HG03439 (cell line): ENCODE data around the gene PTGR2.
"Not testable (repeated sequence)": the region's sequence is repeated elsewhere in the genome, so short reads cannot be mapped to it uniquely, and the experiment has no call there.

Source experiments
- ATAC-seq: cut with Tn5 transposase; IDR thresholded peaks from one replicate; pipeline ENCODE4 v1.9.1; 2021; ENCODE audit warnings: mild to moderate bottlenecking, moderate library complexity; ENCODE audit not compliant: unreplicated experiment

Gene PTGR2

DNA sequence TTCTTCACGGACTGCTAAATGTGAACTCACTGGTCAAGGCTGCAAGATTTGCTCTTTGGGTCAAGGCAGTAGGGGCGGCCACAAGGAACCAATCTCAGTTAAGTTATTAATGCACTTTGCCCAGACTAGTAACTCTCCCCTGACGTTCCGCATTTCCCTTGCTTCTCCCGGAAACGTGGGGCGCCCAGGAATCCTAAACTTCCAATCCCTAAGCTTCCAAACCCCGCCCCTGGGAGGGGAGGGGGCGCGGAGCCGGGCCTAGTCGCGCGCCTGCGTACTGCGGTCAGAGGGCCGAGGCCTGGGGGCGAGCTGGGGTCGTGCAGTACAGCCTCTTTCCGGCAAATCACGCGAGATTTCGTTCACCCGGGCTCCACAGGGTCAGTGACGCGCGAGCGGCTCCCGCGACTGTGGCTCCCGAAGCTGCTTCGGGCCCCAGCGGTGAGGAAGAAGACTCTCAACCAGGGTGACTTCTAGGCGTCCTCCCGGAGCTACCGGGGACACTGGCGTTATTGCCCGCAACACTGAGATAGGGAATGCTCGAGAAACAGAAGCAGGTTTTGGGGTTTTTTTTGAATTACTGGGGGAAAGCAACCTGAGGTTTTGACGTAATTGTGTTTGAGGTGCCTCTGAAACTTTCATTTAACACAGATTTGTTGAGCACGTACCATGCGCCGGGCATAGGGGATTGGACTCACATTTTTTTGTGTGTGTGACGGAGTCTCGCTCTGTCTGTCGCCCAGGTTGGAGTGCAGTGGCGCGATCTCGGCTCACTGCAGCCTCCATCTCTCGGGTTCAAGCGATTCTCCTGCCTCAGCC lies at the start of gene PTGR2:
PTGR2 (plus strand) TSS at position 265 of the 816 bp plus-strand sequence. CDS start 7,032 bp downstream, outside the sequence.
- peak; percentile 92 for ATAC-seq

DNA sequence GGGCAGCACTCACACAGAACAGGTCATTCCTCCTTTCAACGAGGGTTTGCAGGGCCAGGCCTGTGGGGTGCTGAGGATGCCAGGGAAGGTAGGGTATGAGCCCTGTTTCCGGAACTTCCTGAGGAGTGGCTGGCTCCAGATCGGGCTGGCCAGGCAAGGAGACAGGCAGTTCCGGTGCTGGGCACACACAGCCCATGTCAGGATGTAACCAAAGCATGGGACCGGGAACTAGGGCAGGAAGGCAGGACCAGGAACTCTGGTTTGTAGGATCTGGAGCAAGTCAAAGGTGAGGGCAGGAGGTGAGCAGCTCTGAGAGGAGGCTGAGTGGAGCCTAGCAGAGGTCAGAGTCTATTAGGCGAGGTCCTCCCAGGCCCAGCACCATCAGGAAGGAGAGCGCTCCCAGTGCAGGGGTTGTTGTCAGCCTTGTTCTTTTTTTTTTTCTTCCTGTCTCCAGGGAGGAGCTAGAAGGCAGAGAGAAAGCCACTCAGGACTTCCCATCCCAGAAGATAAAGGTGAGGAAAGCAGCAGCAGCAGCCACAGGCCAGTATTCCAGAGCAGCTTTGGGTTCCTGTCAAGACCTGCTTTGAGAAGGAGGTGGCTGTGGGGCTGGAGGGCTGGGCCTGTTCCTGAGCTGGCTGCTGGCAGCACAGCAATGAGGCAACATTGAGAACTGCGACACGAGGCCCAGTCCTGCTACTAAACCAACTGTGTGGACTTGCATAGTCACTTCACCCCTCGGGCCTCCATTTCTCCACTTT lies 49.0 kb upstream of the PTGR2 start:
- ATAC-seq = no peak

DNA sequence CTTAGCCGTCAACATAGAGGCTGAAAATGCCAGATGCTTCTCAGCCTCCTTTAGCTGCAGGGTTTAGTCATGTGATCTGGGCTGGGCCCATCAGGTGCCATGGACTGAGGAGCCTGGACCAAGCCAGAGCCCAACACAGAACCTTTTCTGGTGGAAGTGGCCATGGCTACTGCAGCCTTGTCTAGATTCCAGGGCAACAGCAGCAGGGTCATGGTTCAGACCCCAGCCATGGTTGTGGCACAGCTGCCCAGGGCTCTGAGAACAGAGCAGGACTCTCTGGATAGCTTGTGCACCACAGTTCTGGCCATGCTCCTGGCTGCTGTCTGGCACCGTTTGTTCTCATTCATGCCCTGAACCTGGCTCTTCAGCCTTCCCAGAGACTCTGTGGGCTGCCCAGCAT lies 47.0 kb upstream of the PTGR2 start:
- no peak for ATAC-seq

DNA sequence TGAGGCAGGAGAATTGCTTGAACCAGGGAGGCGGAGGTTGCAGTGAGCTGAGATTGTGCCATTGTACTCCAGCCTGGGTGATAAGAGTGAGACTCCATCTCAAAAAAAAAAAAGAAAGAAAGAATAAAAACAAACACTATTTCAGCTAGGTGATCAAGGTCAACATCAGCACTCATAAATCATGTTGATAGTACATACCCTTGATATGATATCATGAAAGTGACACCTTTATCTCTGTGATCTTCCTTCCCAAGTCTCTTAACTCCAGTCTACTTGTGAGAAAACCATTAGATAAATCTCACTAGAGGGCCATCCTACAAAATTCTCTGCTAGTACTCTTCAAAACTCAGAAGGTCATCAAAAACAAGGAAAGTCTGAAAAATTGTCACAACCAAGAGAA lies 44.2 kb upstream of the PTGR2 start:
- no peak for ATAC-seq

DNA sequence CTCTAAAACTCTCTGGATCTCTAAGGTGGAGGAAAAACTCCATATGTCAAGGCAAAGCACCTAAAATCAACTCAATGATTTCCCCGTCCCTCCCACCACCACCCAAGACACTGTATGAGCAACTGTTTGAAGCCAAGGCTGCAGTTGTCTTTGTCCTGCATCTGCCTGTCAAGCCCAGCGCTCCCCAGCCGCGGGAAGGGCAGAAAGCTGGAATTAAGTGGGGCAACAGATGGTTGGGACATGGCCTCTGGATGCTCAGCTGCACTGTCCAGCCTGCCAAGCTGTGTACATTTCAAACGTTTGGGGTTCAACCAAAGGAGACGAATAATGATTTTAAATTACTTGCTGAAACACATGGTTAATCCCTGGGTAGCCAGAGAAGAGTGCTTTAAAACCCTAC lies 42.2 kb upstream of the PTGR2 start:
- ATAC-seq = no peak

DNA sequence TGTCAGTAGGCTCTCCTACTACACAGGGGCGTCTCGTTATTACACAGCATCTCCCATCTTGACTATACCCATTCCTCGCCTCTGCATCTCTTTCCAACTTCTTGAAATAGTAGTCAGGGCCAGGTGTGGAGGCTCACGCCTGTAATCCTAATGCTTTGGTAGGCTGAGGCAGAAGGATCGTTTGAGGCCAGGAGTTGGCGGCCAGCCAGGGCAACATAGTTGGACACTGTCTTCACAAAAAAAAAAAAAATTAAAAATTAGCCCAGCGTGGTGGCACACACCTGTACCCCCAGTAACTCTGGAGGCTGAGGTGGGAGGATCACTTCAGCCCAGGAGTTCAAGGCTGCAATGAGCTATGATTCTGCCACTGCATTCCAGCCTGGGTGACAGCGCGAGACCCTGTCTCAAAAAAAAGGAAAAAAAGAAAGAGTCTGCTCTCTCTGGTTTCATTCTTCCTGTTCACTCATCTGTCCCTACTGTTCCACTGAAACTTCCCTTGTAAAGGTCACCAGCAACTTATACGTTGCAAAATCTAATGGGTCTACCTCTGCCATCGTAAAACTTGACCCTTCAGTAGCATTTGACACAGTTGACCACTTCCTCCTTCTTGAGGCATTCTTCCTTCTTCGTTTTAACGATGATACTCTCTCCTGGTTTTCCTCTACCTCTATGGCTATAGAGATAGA lies 41.0 kb upstream of the PTGR2 start:
- no peak for ATAC-seq

DNA sequence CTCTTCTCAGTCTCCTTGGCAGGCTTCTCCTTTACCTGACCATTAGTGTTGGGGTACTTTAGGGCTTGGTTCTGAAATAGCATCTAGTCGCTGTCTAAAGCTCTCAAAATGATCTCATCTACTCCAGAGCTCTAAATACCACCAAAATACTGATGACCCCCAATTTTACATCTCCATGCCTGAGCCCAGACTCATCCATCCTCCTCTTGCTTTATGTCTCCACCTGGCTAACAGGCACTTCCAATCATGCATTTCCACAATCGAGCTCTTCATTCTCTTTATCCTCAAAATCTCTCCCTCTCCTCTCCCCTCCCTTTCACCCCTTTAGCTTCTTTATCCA lies 40.5 kb upstream of the PTGR2 start:
- no peak for ATAC-seq

DNA sequence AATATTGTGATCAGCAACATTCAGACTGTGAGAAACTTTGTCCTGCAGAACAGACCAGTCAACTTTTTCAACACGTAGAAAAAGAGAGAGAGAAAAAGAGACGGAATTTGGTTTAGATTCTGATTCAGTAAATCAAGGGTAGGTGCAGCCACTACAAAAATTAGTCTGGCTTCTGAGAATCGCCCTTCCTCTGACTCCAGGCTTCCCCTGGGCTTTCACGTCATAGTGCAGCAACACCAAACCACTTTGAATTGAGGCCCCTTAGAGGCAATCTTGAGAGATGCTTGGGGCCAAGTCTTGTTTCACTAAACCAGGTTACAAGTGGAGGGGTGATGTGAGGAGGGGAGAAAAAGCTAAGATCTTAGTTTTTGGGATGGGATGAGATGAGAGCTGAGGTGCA lies 37.5 kb upstream of the PTGR2 start:
- ATAC-seq = no peak

DNA sequence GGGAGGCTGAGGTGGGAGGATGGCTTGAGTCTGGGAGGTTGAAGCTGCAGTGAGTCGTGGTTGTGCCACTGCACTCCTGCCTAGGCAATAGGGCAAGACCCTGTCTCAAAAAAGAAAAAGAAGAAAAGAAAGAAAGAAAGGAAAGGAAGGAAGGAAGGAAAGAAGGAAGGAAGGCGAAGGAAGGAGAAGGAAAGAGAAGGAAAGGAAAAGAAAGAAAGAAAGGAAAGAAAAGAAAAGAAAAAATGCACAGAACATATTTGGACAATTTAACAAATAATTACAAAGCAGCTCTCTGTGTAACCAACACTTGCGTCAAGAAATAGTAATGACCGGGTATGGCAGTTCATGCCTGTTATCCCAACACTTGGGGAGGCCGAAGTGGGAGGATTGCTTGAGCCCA lies 35.8 kb upstream of the PTGR2 start:
- ATAC-seq = no peak

DNA sequence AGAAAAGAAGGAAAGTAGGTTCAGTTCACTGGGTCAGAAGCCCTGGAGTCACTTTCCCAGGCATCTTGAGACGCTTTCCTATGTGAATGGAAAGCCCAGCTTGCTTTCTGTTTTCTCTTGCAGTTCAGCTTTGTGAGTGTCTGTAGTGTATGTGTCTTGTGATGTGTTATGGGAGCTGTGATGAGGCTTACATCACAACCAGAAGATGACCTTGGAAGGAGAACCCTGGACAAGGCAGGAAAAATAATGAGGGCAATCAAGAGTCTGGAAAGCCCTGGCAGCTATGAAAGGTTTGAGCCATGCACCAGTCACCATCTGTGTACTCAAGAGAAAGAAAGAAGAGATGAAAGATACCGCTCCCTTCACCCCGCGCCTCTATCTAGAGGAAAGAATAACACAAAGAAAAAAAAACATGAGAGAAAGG lies 35.2 kb upstream of the PTGR2 start:
- no peak for ATAC-seq

DNA sequence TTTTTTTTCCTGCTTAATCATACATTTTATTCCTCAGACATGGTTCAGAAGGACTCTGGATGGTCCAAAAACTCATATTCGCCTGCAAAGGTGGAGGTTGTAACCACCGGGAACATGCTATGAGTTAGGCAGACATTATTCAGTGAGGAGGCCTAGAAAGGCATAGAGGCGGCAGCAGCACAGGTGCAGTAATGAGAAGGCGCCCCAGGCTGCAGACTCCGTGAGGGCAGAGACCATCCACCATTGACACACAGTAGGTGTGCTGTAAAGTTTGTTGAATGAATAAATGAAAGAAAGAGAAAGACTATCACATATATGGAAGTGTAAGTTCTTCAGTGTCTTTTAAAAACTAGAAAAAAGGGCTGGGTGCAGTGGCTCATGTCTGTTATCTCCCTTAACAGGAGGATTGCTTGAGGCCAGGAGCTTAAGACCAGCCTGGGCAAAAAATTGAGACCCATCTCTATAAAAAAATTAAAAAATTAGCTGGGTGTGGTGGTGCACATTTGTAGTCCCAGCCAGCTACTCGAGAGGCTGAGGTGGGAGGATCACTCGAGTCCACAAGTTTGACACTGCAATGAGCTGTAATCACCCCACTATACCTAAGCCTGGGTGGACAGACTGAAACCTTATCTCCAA lies 34.5 kb upstream of the PTGR2 start:
- no peak for ATAC-seq

DNA sequence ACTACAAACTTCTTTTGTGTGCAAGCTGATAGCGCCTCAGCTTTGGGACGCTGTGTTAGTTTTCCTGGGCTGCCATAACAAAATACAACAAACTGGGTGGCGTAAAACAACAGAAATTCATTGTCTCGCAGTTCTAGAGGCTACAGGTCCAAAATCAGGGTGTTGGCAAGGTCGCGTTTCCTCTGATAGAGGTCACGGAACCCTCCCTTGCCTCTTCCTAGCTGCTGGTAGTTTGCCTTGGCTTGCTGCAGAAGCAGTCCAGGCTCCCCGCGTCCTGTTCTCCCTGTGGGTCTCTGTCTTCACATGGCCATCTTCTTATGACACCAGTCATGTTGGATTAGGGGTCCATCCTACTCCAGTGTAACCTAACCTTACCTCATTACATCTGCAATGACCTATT lies 32.8 kb upstream of the PTGR2 start:
- no peak for ATAC-seq

DNA sequence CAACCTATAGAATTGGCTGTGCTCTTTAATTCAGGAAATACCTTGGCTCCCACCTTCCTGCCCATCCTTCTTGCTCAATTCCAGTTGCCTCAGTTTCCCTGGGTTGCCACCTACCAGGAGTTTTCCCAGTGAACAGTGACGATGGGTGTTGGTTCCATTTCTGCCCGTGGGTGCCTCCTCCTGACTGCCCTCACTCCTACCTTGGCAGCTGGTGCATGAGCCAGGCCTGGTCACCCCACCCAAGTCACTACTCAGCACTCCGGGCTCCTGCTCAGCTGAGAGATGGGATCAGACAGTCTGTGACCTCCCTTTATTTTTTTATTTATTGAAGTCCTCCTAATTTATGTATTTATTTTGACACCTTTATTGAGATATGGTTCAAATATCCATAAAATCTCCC lies 31.0 kb upstream of the PTGR2 start:
- no peak for ATAC-seq

DNA sequence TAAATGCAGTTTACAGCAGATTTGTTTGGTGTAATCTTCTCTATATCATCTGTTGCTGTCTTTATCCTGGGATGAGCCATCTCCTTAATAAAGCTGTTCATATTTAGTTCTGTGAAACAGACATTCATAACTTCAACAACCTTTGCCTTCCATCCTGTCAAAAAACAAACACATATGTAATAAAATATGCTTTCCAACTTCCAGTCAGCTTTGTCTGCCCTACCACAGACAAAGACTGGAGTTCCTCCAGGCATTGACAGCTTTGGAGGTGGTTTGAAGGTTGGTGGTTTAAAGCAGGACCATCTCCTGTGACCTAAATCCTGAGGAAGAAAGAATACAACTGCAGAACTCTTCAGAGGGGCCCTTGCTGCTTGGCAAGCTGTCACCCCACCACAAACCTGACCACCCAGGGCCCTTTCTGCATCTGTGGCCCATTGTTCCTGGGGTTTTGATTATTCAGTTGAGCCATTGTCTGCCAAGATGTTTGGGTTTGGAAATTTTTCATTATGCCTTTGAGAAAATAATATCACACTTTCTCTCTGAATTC lies 28.2 kb upstream of the PTGR2 start:
- no peak for ATAC-seq

DNA sequence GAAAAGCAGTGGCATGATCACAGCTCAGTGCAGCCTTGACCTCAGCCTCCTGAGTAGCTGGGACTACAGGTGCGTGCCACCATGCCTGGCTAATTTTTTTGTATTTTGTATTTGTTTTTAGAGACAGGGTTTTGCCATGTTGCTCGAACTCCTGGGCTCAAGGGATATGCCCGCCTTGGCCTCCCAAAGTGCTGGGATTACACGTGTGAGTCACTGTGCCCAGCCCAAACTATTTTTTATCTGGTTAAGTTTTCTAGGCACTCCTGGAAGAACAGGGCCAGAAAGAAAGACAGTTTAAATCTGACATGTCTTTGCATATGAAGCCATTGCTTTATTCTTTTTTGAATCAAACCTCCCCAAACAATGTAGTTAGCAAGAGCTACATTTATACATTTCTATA lies 27.5 kb upstream of the PTGR2 start:
- ATAC-seq = no peak

DNA sequence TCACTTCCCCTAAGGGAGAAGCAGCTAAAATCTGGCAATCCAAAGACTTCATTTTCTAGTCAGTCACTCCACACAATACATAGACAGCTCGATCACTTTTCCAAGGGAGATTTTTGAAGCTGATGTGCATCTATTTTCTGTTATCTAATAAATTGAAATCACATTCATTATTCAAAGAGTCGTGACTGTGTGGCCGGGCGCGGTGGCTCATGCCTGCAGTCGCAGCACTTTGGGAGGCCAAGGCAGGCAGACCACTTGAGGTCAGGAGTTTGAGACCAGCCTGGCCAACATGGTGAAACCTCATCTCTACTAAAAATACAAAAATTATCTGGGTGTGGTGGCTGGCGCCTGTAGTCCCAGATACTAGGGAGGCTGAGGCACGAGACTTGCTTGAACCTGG lies 27.1 kb upstream of the PTGR2 start:
- ATAC-seq = no peak

DNA sequence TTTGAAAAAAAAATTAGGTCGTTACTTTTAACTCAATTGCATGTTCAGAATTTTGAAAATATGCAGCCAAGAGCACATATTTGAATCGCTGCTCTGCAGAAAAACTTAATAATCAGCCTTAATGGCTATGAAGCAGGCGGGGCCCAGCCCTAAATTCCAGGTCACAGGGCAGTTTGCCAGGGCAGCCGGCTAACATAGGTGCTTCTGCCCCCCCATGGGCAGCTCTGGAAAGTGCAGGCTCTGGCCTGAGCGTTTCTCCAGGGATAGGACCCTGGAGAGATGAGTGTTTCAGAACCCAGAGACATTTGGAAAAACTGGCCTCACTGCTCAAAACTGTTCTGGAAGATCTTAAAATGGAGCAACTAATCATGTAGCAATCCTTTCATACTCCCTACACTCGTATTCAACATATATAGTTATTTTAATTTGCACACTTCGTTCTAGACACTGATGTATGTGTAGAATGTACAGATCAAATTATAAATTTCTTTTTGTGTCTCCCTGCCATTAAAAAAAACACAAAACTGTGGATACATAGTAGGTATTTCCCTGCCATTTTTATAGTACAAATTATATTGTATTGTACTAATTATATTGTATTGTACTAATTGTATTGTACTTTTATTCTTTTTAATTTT lies 26.0 kb upstream of the PTGR2 start:
- no peak for ATAC-seq

DNA sequence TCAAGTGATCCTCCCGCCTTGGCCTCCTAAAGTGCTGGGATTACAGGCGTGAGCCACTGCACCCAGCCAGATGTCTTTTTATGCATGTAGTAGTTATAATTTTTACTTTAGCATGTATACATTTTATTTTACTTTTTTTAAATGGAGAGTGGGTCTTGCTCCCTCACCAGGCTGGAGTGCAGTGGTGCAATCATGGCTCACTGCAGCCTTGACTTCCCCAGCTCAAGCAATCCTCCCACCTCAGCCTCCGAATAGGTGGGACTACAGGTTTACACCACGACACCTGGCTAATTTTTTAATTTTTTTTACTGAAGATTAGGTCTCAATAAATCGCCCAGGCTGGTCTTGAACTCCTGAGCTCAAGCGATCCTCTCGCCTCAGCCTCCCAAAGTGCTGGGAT lies 24.4 kb upstream of the PTGR2 start:
- ATAC-seq = not testable (repeated sequence)

DNA sequence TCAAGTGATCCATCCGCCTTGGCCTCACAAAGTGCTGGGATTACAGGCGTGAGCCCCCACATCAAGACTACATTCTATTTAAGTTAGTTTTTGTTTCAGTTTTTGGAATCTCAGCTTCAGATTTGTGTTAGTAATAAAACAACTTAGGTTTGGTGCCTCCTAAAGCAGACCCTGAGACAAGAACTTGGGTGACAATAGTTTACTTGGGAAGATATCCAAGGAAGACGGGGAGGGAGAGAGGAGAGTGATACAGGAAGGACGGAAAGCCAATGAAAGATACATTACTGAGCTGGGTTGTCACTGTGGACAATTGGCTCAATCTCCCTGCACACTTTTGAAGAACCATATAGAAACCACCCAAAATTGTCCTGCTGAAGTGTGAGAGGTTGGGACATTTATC lies 22.6 kb upstream of the PTGR2 start:
- ATAC-seq = no peak

DNA sequence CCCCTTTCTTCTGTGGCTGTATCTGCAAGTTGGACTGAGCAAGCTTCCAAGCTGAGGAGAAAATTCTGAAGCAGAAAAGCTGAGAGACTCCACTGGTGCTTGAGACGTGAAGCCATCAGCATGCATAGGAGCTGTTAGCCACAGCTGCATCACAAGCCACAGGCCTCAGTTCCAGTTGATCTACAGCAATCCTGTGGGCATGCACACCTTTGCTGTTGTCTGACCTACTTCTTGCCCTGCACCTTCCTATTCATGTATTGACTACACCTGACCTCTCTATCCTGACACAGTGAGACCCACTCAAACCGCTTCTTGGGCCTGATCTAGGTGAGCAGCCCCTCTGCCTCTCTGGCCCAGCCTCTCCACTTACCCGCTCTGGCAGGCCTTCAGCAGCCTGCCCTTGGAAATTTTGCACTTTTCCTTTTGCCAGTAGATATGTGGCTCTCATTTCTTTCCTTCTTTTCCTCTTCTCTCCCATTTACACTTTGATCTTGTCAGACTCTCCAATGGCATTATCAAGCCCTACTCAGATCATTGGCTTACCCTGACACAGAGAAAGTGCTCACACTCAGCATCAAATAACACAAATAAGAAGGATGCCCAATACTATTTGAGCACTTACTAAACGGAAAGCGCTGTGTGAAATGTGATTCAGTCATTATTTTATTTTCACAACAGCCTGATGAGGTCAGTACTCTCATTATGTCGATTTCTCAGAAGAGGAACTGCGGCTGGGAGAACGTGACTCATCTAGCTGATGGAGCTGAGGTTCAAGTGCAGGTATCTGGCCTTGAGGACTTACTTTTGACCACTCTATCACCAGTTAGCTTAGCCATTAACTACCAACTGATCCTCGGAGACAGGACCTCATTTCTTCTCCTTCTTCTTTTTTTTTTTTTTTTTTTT lies 21.9 kb upstream of the PTGR2 start:
- ATAC-seq = no peak
